Measurements from ENCODE around the gene BBS10. TPM values are rescaled to one million over a fixed set of nuclear protein-coding genes. Genes with fewer than 3 reads are reported as not detected.

Gene BBS10
- total and polyA plus RNA-seq, 2 of the 8 experiments (the other 6 are each of a cell fraction or from before 2014, with no cell fraction given), result 4.4 to 9.2 TPM

- H3K27ac ChIP-seq (ENCODE audit: low read depth, low read length), result no peak overlapping the region
- CTCF ChIA-PET (ENCODE audit: partially characterized antibody), result interaction anchor here (1.2 kb wide), 1 partner anchor 9 kb away, joined by 3 read pairs; no protein-coding TSS in a partner anchor
- H2BK20ac ChIP-seq (ENCODE audit: low read length), result no peak overlapping the region
- H2BK120ac ChIP-seq (replicated peaks; ENCODE audit: low read depth, low read length), result no peak overlapping the region
- H3K9ac ChIP-seq (replicated peaks in 1 of 4; ENCODE audit: extremely low read depth in 1 of 4, low read depth in 3 of 4, low read length in 3 of 4), result no peak overlapping the region
- H4K91ac ChIP-seq (replicated peaks; ENCODE audit: insufficient read length, low read length), result no peak overlapping the region
- H3K23ac ChIP-seq (ENCODE audit: insufficient read length), result no peak overlapping the region
- WGBS, 2 experiments (ENCODE audit: extremely low coverage in 1 of 2, insufficient coverage in 1 of 2, insufficient read length in 1 of 2, insufficient replicate concordance in 2 of 2, low coverage in 1 of 2, low lambda C conversion rate in 2 of 2, missing lambda C conversion rate in 1 of 2), result 89% methylated on average over 6 of the region's 6 CpGs; no CpG with 5 or more reads in 1 of the 2 experiments
- no peak overlapping the region for H4K5ac ChIP-seq (ENCODE audit: insufficient read length, low read depth, low read length)
- H3K4me1 ChIP-seq (replicated peaks in 1 of 4; ENCODE audit: control insufficient read depth in 3 of 4, insufficient read depth in 4 of 4, low read length in 3 of 4), result no peaks in the 10 kb centered on the region
- no peak overlapping the region for H2AFZ ChIP-seq (ENCODE audit: low read length)
- H3K23me2 ChIP-seq (ENCODE audit: low read depth, low read length), result no peaks in the 10 kb centered on the region
- H2AK5ac ChIP-seq (ENCODE audit: low read depth, low read length), result no peak overlapping the region
- no peak for DNase-seq (ENCODE audit: low read depth in 1 of 2, low spot score in 2 of 2)
- H3K4ac ChIP-seq (replicated peaks; ENCODE audit: insufficient read length, low read depth, low read length), result no peak overlapping the region
- no peaks in the 10 kb centered on the region for H3K9me3 ChIP-seq (ENCODE audit: insufficient read depth in 2 of 2, low read depth in 1 of 2, low read length in 1 of 2)
- no peak overlapping the region for H3K4me3 ChIP-seq (ENCODE audit: extremely low read depth in 1 of 4, insufficient read depth in 2 of 4, low read depth in 3 of 4, low read length in 4 of 4)
- no peaks in the 10 kb centered on the region for H3K79me1 ChIP-seq (ENCODE audit: low read depth, low read length)
- H4K20me1 ChIP-seq (replicated peaks in 1 of 2; ENCODE audit: control insufficient read depth in 1 of 2, insufficient read depth in 2 of 2, low read length in 2 of 2), result no peaks in the 10 kb centered on the region
- no peak overlapping the region for H4K8ac ChIP-seq (ENCODE audit: extremely low read depth, insufficient read depth, low read length)
- no peak overlapping the region for H2BK5ac ChIP-seq (ENCODE audit: low read depth, low read length)
- H3K14ac ChIP-seq (ENCODE audit: insufficient read length), result no peak overlapping the region
- no peaks in the 10 kb centered on the region for H3K36me3 ChIP-seq (ENCODE audit: control insufficient read depth in 2 of 4, insufficient read depth in 4 of 4, low read length in 3 of 4)
- no peaks in the 10 kb centered on the region for H3K79me2 ChIP-seq (ENCODE audit: control insufficient read depth in 1 of 2, insufficient read depth in 2 of 2, low read length in 2 of 2)
- H3K18ac ChIP-seq (ENCODE audit: extremely low read depth, low read length), result no peak overlapping the region
- H2BK15ac ChIP-seq (ENCODE audit: low read length), result no peak overlapping the region
- no peak overlapping the region for H2BK12ac ChIP-seq (ENCODE audit: low read depth, low read length)
- FAIRE-seq, result no peak
- no peak overlapping the region for H3K4me2 ChIP-seq (ENCODE audit: insufficient read depth in 1 of 2, low read depth in 2 of 2, low read length in 2 of 2)
- no peak overlapping the region for H3K56ac ChIP-seq (replicated peaks; ENCODE audit: insufficient read length, low read depth, low read length)
- POLR2A ChIA-PET (ENCODE audit: partially characterized antibody), result no interaction called here
- H3K27me3 ChIP-seq (replicated peaks in 1 of 4; ENCODE audit: control insufficient read depth in 3 of 4, extremely low read depth in 1 of 4, insufficient read depth in 3 of 4, low read length in 3 of 4), result no peaks in the 10 kb centered on the region
- TF ChIP-seq CEBPB (IDR thresholded peaks at IDR 0.05; ENCODE audit: low read depth, low read length) (no peak), RXRA (IDR thresholded peaks at IDR 0.05; ENCODE audit: insufficient read depth, low read depth, low read length) (no peak), TBP (IDR thresholded peaks at IDR 0.05; ENCODE audit: low read depth, low read length) (no peak), KDM5A (IDR thresholded peaks at IDR 0.05; ENCODE audit: low read length) (no peak), TCF12 (IDR thresholded peaks at IDR 0.05; ENCODE audit: low read depth, low read length) (no peak), SP1 (IDR thresholded peaks at IDR 0.05; ENCODE audit: low read depth, low read length) (no peak), RBBP5 (IDR thresholded peaks at IDR 0.05; ENCODE audit: borderline replicate concordance, low read depth, low read length) (no peak), FOSL1 (IDR thresholded peaks at IDR 0.05; ENCODE audit: insufficient read depth, low read depth, low read length) (no peak), E2F6 (IDR thresholded peaks at IDR 0.05) (no peak), MAFK (IDR thresholded peaks at IDR 0.05; ENCODE audit: low read depth, low read length) (no peak), SP2 (IDR thresholded peaks at IDR 0.05; ENCODE audit: low read length) (no peak), EGR1 (IDR thresholded peaks at IDR 0.05; ENCODE audit: borderline replicate concordance, low read depth, low read length) (no peak), SUZ12 (IDR thresholded peaks at IDR 0.05; ENCODE audit: low read length) (no peak), CREB1 (IDR thresholded peaks at IDR 0.05) (no peak)
- TF ChIP-seq, protein P1, sequence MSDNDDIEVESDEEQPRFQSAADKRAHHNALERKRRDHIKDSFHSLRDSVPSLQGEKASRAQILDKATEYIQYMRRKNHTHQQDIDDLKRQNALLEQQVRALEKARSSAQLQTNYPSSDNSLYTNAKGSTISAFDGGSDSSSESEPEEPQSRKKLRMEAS (IDR thresholded peaks at IDR 0.05), result no peak
Observed at GRCh38 chr12:76303989-76304460, 44.2 kb downstream of the BBS10 start.

All from H1 (cell line).